D721Med (cell line): ENCODE measurements around the gene CLDN15.
"Not testable (repeated sequence)": the region's sequence is repeated elsewhere in the genome, so short reads cannot be mapped to it uniquely, and the experiment has no call there.

Source experiments
- DNase-seq: peaks from one replicate; pipeline ENCODE4 v3.0.0; 2011; ENCODE audit warnings: low spot score; ENCODE audit not compliant: insufficient read length
- FAIRE-seq: peaks from 2 replicates; lab custom pipeline; 2011; peaks lifted over from hg19 to GRCh38; lab: Jason Lieb, UNC
- CTCF ChIP-seq: IDR thresholded peaks from 2 replicates; pipeline ENCODE4 v1.5.1; 2012; ENCODE audit warnings: mild to moderate bottlenecking, control low read depth; ENCODE audit not compliant: insufficient read depth; ENCODE audit errors: missing control alignments

The CLDN15 gene

GRCh38 chr7:101200862-101201599 is 36.6 kb downstream of the CLDN15 start, which contains the start of gene MOGAT3:
TSS of gene MOGAT3 (minus strand) at chr7:101201036. CDS start at chr7:101200854, 182 bp downstream.
- DNase-seq (no peak), FAIRE-seq (no peak)
- TF ChIP-seq CTCF: no peak

GRCh38 chr7:101200504-101200861 is 37.1 kb downstream of the CLDN15 start:
- TF ChIP-seq CTCF: no peak
- no peak for FAIRE-seq
- no peak for DNase-seq

GRCh38 chr7:101199522-101199921 is 38.1 kb downstream of the CLDN15 start:
- DNase-seq, FAIRE-seq: not testable (repeated sequence)

GRCh38 chr7:101198476-101198875 is 39.1 kb downstream of the CLDN15 start:
- FAIRE-seq (no peak), DNase-seq (no peak)
- TF ChIP-seq CTCF: no peak

GRCh38 chr7:101197991-101198390 is 39.6 kb downstream of the CLDN15 start:
- DNase-seq: no peak
- FAIRE-seq: no peak
- TF ChIP-seq CTCF: no peak

GRCh38 chr7:101195884-101196283 is 41.7 kb downstream of the CLDN15 start:
- TF ChIP-seq CTCF: no peak
- FAIRE-seq: no peak
- DNase-seq: no peak

GRCh38 chr7:101189109-101189508 is 48.5 kb downstream of the CLDN15 start:
- FAIRE-seq (no peak), DNase-seq (no peak)

More at GRCh38 chr7:101189109-101189508, 48.5 kb downstream of the CLDN15 start:
- TF ChIP-seq CTCF: no peak
